Frontal cortex (tissue), 4 donors: ENCODE data around the gene HIGD2A. TPM values are rescaled to one million over a fixed set of nuclear protein-coding genes. Genes with fewer than 3 reads are reported as not detected.

Source experiments
- DNase-seq, 2 donors: peaks; one replicate each; pipeline ENCODE4 v3.0.0; 2012; ENCODE audit warnings: low spot score in 2 of 2
- FAIRE-seq: peaks from 2 replicates; lab custom pipeline; 2012; peaks lifted over from hg19 to GRCh38; lab: Jason Lieb, UNC
- total RNA-seq: library from RNA; depleted of rRNA; stranded (reverse); fragments of >200 nt; gene quantifications from one replicate; pipeline ENCODE4 v1.2.3, GENCODE V29; 2014
- donor health status: control.
- donor health status: control.
- donor health status: control.

The HIGD2A gene
- total RNA-seq: 27.7 TPM

GRCh38 chr5:176388444-176389134, at the start of gene HIGD2A, which contains the start of gene NOP16:
Gene HIGD2A (plus strand): TSS chr5:176388751. CDS start chr5:176388820, 69 bp downstream.
Gene NOP16 (minus strand): TSS chr5:176388598. CDS start chr5:176388539, 59 bp downstream.
- FAIRE-seq: no peak
- DNase-seq: peak; percentile 91 to 98

GRCh38 chr5:176339304-176339703, 49.2 kb upstream of the HIGD2A start:
- DNase-seq: no peak
- no peak for FAIRE-seq

- FAIRE-seq: no peak
These were observed 47.0 kb upstream of the HIGD2A start for GRCh38 chr5:176341325-176342157.

GRCh38 chr5:176342158-176342483, 46.4 kb upstream of the HIGD2A start:
- DNase-seq (no peak), FAIRE-seq (no peak)

More at GRCh38 chr5:176341325-176342157, 47.0 kb upstream of the HIGD2A start:
- no peak for DNase-seq

- FAIRE-seq (no peak), DNase-seq (no peak)
These were observed 45.6 kb upstream of the HIGD2A start for GRCh38 chr5:176342766-176343458.

- DNase-seq (no peak), FAIRE-seq (no peak)
These were observed 38.1 kb upstream of the HIGD2A start for GRCh38 chr5:176350416-176350815.

- DNase-seq: no peak
- no peak for FAIRE-seq
These were observed 36.3 kb upstream of the HIGD2A start for GRCh38 chr5:176352116-176352878.

GRCh38 chr5:176353533-176353932, 35.0 kb upstream of the HIGD2A start:
- FAIRE-seq (no peak), DNase-seq (no peak)

GRCh38 chr5:176355400-176356178, 33.0 kb upstream of the HIGD2A start:
- DNase-seq (no peak), FAIRE-seq (no peak)

- DNase-seq: no peak
- no peak for FAIRE-seq
These were observed 32.4 kb upstream of the HIGD2A start for GRCh38 chr5:176356179-176356566.

- DNase-seq: no peak
- FAIRE-seq: no peak
These were observed 28.9 kb upstream of the HIGD2A start for GRCh38 chr5:176359658-176360057.

- DNase-seq (no peak), FAIRE-seq (no peak)
These were observed 27.6 kb upstream of the HIGD2A start for GRCh38 chr5:176360894-176361436.

- FAIRE-seq: no peak
- peak; percentile 80 to 90 for DNase-seq
These were observed 26.9 kb upstream of the HIGD2A start, which contains the start of gene KIAA1191 for GRCh38 chr5:176361437-176362232. Gene KIAA1191 (minus strand): TSS chr5:176361764. CDS start chr5:176359508, 2,256 bp downstream.

- FAIRE-seq (no peak), DNase-seq (no peak)
These were observed 26.4 kb upstream of the HIGD2A start for GRCh38 chr5:176362233-176362490.

- FAIRE-seq (no peak), DNase-seq (no peak)
These were observed 23.7 kb upstream of the HIGD2A start for GRCh38 chr5:176364765-176365350.

- no peak for FAIRE-seq
- peak; percentile 65 to 72 for DNase-seq
These were observed 23.0 kb upstream of the HIGD2A start, which contains the start of gene ARL10 for GRCh38 chr5:176365351-176366231. Gene ARL10 (plus strand): TSS chr5:176365487. CDS start chr5:176365564, 77 bp downstream.
